MM.1S (cell line): ENCODE measurements around the gene DDX54.
"Not testable (repeated sequence)": the region's sequence is repeated elsewhere in the genome, so short reads cannot be mapped to it uniquely, and the experiment has no call there.

Source experiments
- DNase-seq: peaks from one replicate; pipeline ENCODE4 v3.0.0-alpha.2; 2015
- H2AFZ ChIP-seq: fragments of 300-600 bp; sonication (generic); 2 replicates; pipeline ENCODE4 v1.6.0; 2016; ENCODE audit warnings: antibody characterized with exemption, low read length
- H3F3A ChIP-seq: fragments of 300-600 bp; sonication (generic); 2 replicates; pipeline ENCODE4 v1.6.1; 2016; ENCODE audit warnings: mild to moderate bottlenecking, antibody characterized with exemption, low read length, moderate library complexity, mixed read lengths; ENCODE audit not compliant: insufficient read depth
- H3K27ac ChIP-seq: fragments of 300-600 bp; sonication (generic); 2 replicates; pipeline ENCODE4 v1.5.1; 2016; ENCODE audit warnings: mild to moderate bottlenecking, low read length
- H3K27me3 ChIP-seq: fragments of 300-600 bp; sonication (generic); replicated peaks from 2 replicates; pipeline ENCODE4 v1.6.0; 2016; ENCODE audit warnings: low read length; ENCODE audit not compliant: insufficient read depth
- H3K36me3 ChIP-seq: fragments of 300-600 bp; sonication (generic); replicated peaks from 2 replicates; pipeline ENCODE4 v1.6.1; 2016; ENCODE audit warnings: mild to moderate bottlenecking, low read length, mixed read lengths; ENCODE audit not compliant: insufficient read depth
- H3K4me1 ChIP-seq: fragments of 300-600 bp; sonication (generic); 2 replicates; pipeline ENCODE4 v1.6.1; 2016; ENCODE audit warnings: low read length, mixed read lengths
- H3K4me2 ChIP-seq: fragments of 300-600 bp; sonication (generic); 2 replicates; pipeline ENCODE4 v1.6.0; 2016; ENCODE audit warnings: low read depth, low read length
- H3K4me3 ChIP-seq: fragments of 300-600 bp; sonication (generic); 2 replicates; pipeline ENCODE4 v1.5.1; 2016; ENCODE audit warnings: low read length, mixed read lengths
- H3K79me2 ChIP-seq: fragments of 300-600 bp; sonication (generic); 2 replicates; pipeline ENCODE4 v1.6.1; 2016; ENCODE audit warnings: mixed run types, low read length, mixed read lengths
- H3K9ac ChIP-seq: fragments of 300-600 bp; sonication (generic); 2 replicates; pipeline ENCODE4 v1.6.1; 2016; ENCODE audit warnings: low read length, mixed read lengths
- H3K9me2 ChIP-seq: fragments of 300-600 bp; sonication (generic); replicated peaks from 2 replicates; pipeline ENCODE4 v1.6.1; 2016; ENCODE audit warnings: mild to moderate bottlenecking, low read length, mixed read lengths; ENCODE audit not compliant: insufficient read depth
- H3K9me3 ChIP-seq: fragments of 300-600 bp; sonication (generic); replicated peaks from 2 replicates; pipeline ENCODE4 v1.6.1; 2016; ENCODE audit warnings: mild to moderate bottlenecking, low read length, mixed read lengths; ENCODE audit not compliant: insufficient read depth
- H4K20me1 ChIP-seq: fragments of 300-600 bp; sonication (generic); 2 replicates; pipeline ENCODE4 v1.6.1; 2016; ENCODE audit warnings: mild to moderate bottlenecking, low read length, moderate library complexity, mixed read lengths; ENCODE audit not compliant: insufficient read depth
- CTCF ChIP-seq: fragments of 300-600 bp; sonication (generic); IDR thresholded peaks from 2 replicates; pipeline ENCODE4 v1.5.1; 2016; ENCODE audit warnings: antibody characterized with exemption, low read length, mixed read lengths
- EZH2 ChIP-seq: fragments of 300-600 bp; sonication (generic); optimal IDR thresholded peaks from 2 replicates; pipeline ENCODE3; 2017; ENCODE audit warnings: low read depth, mild to moderate bottlenecking, antibody characterized with exemption, low read length, mixed read lengths
- EZH2phosphoT487 ChIP-seq: fragments of 300-600 bp; sonication (generic); IDR thresholded peaks from 2 replicates; pipeline ENCODE4 v1.6.1; 2018; ENCODE audit warnings: antibody characterized with exemption, low read length

Gene DDX54

GRCh38 chr12:113142886-113143332 lies 42.4 kb downstream of the DDX54 start:
- H3K4me2 ChIP-seq: no peak overlapping the region
- TF ChIP-seq CTCF: no peak
- no peak for TF ChIP-seq EZH2phosphoT487
- no peak for TF ChIP-seq EZH2

GRCh38 chr12:113142173-113142885 lies 42.9 kb downstream of the DDX54 start:
- no peaks in the 10 kb centered on the region for H3K36me3 ChIP-seq
- no peak overlapping the region for H3K27ac ChIP-seq
- H3F3A ChIP-seq: no peaks in the 10 kb centered on the region
- no peaks in the 10 kb centered on the region for H4K20me1 ChIP-seq
- H3K9ac ChIP-seq: no peak overlapping the region
- TF ChIP-seq EZH2: no peak
- TF ChIP-seq EZH2phosphoT487: no peak
- TF ChIP-seq CTCF: no peak
- no peak overlapping the region for H2AFZ ChIP-seq
- no peaks in the 10 kb centered on the region for H3K27me3 ChIP-seq
- DNase-seq: no peak
- no peak overlapping the region for H3K4me2 ChIP-seq
- no peaks in the 10 kb centered on the region for H3K9me2 ChIP-seq
- H3K79me2 ChIP-seq: no peaks in the 10 kb centered on the region
- H3K9me3 ChIP-seq: no peaks in the 10 kb centered on the region
- H3K4me1 ChIP-seq: no peaks in the 10 kb centered on the region
- H3K4me3 ChIP-seq: no peak overlapping the region

More at GRCh38 chr12:113142886-113143332, 42.4 kb downstream of the DDX54 start:
- Histone ChIP-seq H3K27me3 (no peaks in the 10 kb centered on the region), H3K4me3 (no peak overlapping the region), H3K9me3 (no peaks in the 10 kb centered on the region), H2AFZ (no peak overlapping the region), H3K9ac (no peak overlapping the region), H4K20me1 (no peaks in the 10 kb centered on the region), H3K9me2 (no peaks in the 10 kb centered on the region), H3K4me1 (no peaks in the 10 kb centered on the region), H3F3A (no peaks in the 10 kb centered on the region), H3K79me2 (no peaks in the 10 kb centered on the region), H3K27ac (no peak overlapping the region), H3K36me3 (no peaks in the 10 kb centered on the region)
- no peak for DNase-seq

GRCh38 chr12:113141716-113142115 lies 43.6 kb downstream of the DDX54 start:
- H3K9me3 ChIP-seq: not testable (repeated sequence)

GRCh38 chr12:113140706-113141105 lies 44.6 kb downstream of the DDX54 start:
- DNase-seq: no peak
- Histone ChIP-seq H3K79me2 (no peaks in the 10 kb centered on the region), H3K9ac (no peak overlapping the region), H3K4me3 (no peak overlapping the region), H3F3A (no peaks in the 10 kb centered on the region), H4K20me1 (no peaks in the 10 kb centered on the region), H3K27ac (no peak overlapping the region), H3K9me2 (no peaks in the 10 kb centered on the region), H3K9me3 (no peaks in the 10 kb centered on the region), H3K27me3 (no peaks in the 10 kb centered on the region), H3K4me2 (no peak overlapping the region), H2AFZ (no peak overlapping the region), H3K4me1 (no peaks in the 10 kb centered on the region), H3K36me3 (no peaks in the 10 kb centered on the region)
- TF ChIP-seq CTCF: no peak
- TF ChIP-seq EZH2phosphoT487: no peak
- no peak for TF ChIP-seq EZH2

More at GRCh38 chr12:113141716-113142115, 43.6 kb downstream of the DDX54 start:
- H3K9ac ChIP-seq, H3K4me3 ChIP-seq, H3K9me2 ChIP-seq, H3K27me3 ChIP-seq, H3K4me1 ChIP-seq, H3F3A ChIP-seq, H3K36me3 ChIP-seq, H2AFZ ChIP-seq, H3K27ac ChIP-seq, H4K20me1 ChIP-seq, H3K79me2 ChIP-seq, DNase-seq, H3K4me2 ChIP-seq: not testable (repeated sequence)
